SU-DHL-6 (cell line): ENCODE measurements around the gene HS3ST6.

ENCODE experiments used
- EZH2phosphoT487 ChIP-seq: fragments of 200-600 bp; sonication (generic), shearing (Covaris generic); conservative IDR thresholded peaks from 2 replicates; pipeline ENCODE4 v1.6.1; 2018; ENCODE audit warnings: mild to moderate bottlenecking, antibody characterized with exemption, low read length, moderate library complexity, mixed read lengths
- TF ChIP-seq, protein P1 (sequence below): fragments of 200-600 bp; sonication (generic); IDR thresholded peaks from one replicate; pipeline ENCODE4 v1.5.1; 2017; ENCODE audit warnings: antibody characterized with exemption, mild to moderate bottlenecking, low read length, moderate library complexity; ENCODE audit not compliant: insufficient read depth, poor library complexity, severe bottlenecking

DNA sequence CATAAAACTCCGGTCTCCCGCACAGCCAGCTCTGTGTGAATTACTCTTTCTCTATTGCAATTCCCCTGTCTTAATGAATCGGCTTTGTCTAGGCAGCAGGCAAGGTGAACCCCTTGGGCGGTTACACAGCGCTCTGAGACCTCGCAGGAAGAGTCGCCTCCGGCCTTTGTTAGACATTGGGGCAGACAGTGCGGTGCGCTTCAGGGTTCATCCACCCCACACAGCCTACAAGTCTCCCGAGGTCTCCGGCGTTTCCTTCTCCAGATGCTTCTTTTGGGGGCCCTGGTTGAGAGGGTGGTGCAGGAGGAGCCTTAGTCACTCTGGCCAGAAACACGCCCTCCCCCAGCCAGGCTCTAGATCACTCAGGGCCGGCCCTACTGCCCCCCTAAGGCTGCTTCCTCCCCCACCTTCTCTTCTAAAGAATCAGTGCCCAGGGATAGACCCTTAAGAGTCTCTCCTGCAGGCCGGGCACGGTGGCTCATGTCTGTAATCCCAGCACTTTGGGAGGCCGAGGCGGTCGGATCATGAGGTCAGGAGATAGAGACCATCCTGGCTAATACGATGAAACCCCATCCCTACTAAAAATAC is 26.5 kb upstream of the HS3ST6 start:
- TF ChIP-seq, protein P1, sequence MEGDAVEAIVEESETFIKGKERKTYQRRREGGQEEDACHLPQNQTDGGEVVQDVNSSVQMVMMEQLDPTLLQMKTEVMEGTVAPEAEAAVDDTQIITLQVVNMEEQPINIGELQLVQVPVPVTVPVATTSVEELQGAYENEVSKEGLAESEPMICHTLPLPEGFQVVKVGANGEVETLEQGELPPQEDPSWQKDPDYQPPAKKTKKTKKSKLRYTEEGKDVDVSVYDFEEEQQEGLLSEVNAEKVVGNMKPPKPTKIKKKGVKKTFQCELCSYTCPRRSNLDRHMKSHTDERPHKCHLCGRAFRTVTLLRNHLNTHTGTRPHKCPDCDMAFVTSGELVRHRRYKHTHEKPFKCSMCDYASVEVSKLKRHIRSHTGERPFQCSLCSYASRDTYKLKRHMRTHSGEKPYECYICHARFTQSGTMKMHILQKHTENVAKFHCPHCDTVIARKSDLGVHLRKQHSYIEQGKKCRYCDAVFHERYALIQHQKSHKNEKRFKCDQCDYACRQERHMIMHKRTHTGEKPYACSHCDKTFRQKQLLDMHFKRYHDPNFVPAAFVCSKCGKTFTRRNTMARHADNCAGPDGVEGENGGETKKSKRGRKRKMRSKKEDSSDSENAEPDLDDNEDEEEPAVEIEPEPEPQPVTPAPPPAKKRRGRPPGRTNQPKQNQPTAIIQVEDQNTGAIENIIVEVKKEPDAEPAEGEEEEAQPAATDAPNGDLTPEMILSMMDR = no peak
- TF ChIP-seq EZH2phosphoT487 = no peak
